HG03064 (cell line): ENCODE data around the gene TMTC2.

Experiments used
- ATAC-seq: cut with Tn5 transposase; IDR thresholded peaks from one replicate; pipeline ENCODE4 v1.9.1; 2021; ENCODE audit warnings: low read depth; ENCODE audit not compliant: unreplicated experiment

The TMTC2 gene

GRCh38 chr12:83156815-83157214 is 470.1 kb downstream of the TMTC2 start:
- ATAC-seq: no peak

- no peak for ATAC-seq
Observed at GRCh38 chr12:83157604-83158003, 470.9 kb downstream of the TMTC2 start.

GRCh38 chr12:83158613-83159207 is 472.0 kb downstream of the TMTC2 start:
- no peak for ATAC-seq

- no peak for ATAC-seq
Observed at GRCh38 chr12:83161456-83161855, 474.8 kb downstream of the TMTC2 start.

- ATAC-seq: no peak
Observed at GRCh38 chr12:83168751-83169150, 482.0 kb downstream of the TMTC2 start.

GRCh38 chr12:83172441-83172840 is 485.7 kb downstream of the TMTC2 start:
- no peak for ATAC-seq

- ATAC-seq: no peak
Observed at GRCh38 chr12:83172866-83173649, 486.4 kb downstream of the TMTC2 start.

- no peak for ATAC-seq
Observed at GRCh38 chr12:83179999-83180398, 493.3 kb downstream of the TMTC2 start.

GRCh38 chr12:83181074-83181473 is 494.4 kb downstream of the TMTC2 start:
- no peak for ATAC-seq

- no peak for ATAC-seq
Observed at GRCh38 chr12:83183132-83183531, 496.4 kb downstream of the TMTC2 start.
